ENCODE measurements around the gene ELOVL6. TPM values are rescaled to one million over a fixed set of nuclear protein-coding genes. Genes with fewer than 3 reads are reported as not detected.

The ELOVL6 gene
- total and polyA plus RNA-seq, 4 donors: 19.5 to 38.8 (median 37.5) TPM

- Histone ChIP-seq H3K27ac (ENCODE audit: low read depth in 1 of 2, low read length in 2 of 2) (no peak overlapping the region), H3K36me3 (ENCODE audit: control insufficient read depth in 4 of 4, insufficient read depth in 3 of 4, low read depth in 1 of 4, low read length in 3 of 4) (no peaks in the 10 kb centered on the region), H3K9ac (ENCODE audit: low read depth in 1 of 2, low read length in 2 of 2) (no peak overlapping the region), H3K9me3 (ENCODE audit: control insufficient read depth in 4 of 4, low read length in 3 of 4) (no peaks in the 10 kb centered on the region), H3K4me3 (ENCODE audit: low read depth in 1 of 3, low read length in 3 of 3) (no peak overlapping the region), H3K27me3 (ENCODE audit: control insufficient read depth in 4 of 4, insufficient read depth in 4 of 4, low read length in 3 of 4) (no peaks in the 10 kb centered on the region), H3K4me1 (ENCODE audit: control insufficient read depth in 4 of 4, insufficient read depth in 4 of 4, low read length in 3 of 4) (peaks cover 0 to 9% (median 3%) of the 10 kb centered on the region in 4 donors)
- no peak for TF ChIP-seq RXRA (IDR thresholded peaks at IDR 0.05)
- DNase-seq (ENCODE audit: low spot score): no peak
- WGBS: 80% methylated on average over 2 of the region's 2 CpGs
Observed at GRCh38 chr4:110211770-110212061, 13.3 kb upstream of the ELOVL6 start.

GRCh38 chr4:110211007-110211769 is 12.8 kb upstream of the ELOVL6 start:
- Histone ChIP-seq H3K27me3 (ENCODE audit: control insufficient read depth in 4 of 4, insufficient read depth in 4 of 4, low read length in 3 of 4) (no peaks in the 10 kb centered on the region), H3K4me3 (ENCODE audit: low read depth in 1 of 3, low read length in 3 of 3) (peak overlapping the region in 2 of 3 donors; percentile 26 to 36), H3K9ac (ENCODE audit: low read depth in 1 of 2, low read length in 2 of 2) (peak overlapping the region in 1 of 2 donors; percentile 72), H3K36me3 (ENCODE audit: control insufficient read depth in 4 of 4, insufficient read depth in 3 of 4, low read depth in 1 of 4, low read length in 3 of 4) (no peaks in the 10 kb centered on the region), H3K4me1 (ENCODE audit: control insufficient read depth in 4 of 4, insufficient read depth in 4 of 4, low read length in 3 of 4) (peaks cover 0 to 9% (median 3%) of the 10 kb centered on the region in 4 donors), H3K9me3 (ENCODE audit: control insufficient read depth in 4 of 4, low read length in 3 of 4) (no peaks in the 10 kb centered on the region), H3K27ac (ENCODE audit: low read depth in 1 of 2, low read length in 2 of 2) (peak overlapping the region; percentile 46 to 70)
- WGBS: 43% methylated on average over 13 of the region's 13 CpGs
- TF ChIP-seq ATF3 (IDR thresholded peaks at IDR 0.05): no peak
- no peak for TF ChIP-seq HNF4G (IDR thresholded peaks at IDR 0.05)
- TF ChIP-seq YY1 (IDR thresholded peaks at IDR 0.05): no peak
- TF ChIP-seq MAX (IDR thresholded peaks at IDR 0.05): no peak
- no peak for TF ChIP-seq FOXA1 (IDR thresholded peaks at IDR 0.05)
- TF ChIP-seq ZBTB33 (IDR thresholded peaks at IDR 0.05): no peak
- TF ChIP-seq EGR1 (IDR thresholded peaks at IDR 0.05; ENCODE audit: low read depth in 2 of 2): no peak
- peak; percentile 89 to 90 for TF ChIP-seq RAD21 (IDR thresholded peaks at IDR 0.05)
- no peak for TF ChIP-seq JUND (IDR thresholded peaks at IDR 0.05)
- no peak for TF ChIP-seq NR2F2 (IDR thresholded peaks at IDR 0.05)
- TF ChIP-seq TAF1 (conservative IDR thresholded peaks at IDR 0.05): no peak
- TF ChIP-seq RXRA (IDR thresholded peaks at IDR 0.05): peak; percentile 25 to 49
- peak; percentile 85 for TF ChIP-seq CTCF (IDR thresholded peaks at IDR 0.05; ENCODE audit: low read depth, low read length, missing input control)
- no peak for TF ChIP-seq GABPA (IDR thresholded peaks at IDR 0.05 in 1 of 2, conservative IDR thresholded peaks at IDR 0.05 in 1 of 2)
- no peak for TF ChIP-seq FOXA2 (IDR thresholded peaks at IDR 0.05)
- peak; percentile 33 to 42 for TF ChIP-seq HNF4A (conservative IDR thresholded peaks at IDR 0.05)
- no peak for TF ChIP-seq REST (IDR thresholded peaks at IDR 0.05)
- DNase-seq (ENCODE audit: low spot score): no peak
